Iris pigment epithelial cell (primary cell): ENCODE measurements around the gene SOD1.

ENCODE experiments used
- DNase-seq: peaks from one replicate; pipeline ENCODE4 v3.0.0-alpha.2; 2011; ENCODE audit warnings: low read depth

The SOD1 gene

DNA sequence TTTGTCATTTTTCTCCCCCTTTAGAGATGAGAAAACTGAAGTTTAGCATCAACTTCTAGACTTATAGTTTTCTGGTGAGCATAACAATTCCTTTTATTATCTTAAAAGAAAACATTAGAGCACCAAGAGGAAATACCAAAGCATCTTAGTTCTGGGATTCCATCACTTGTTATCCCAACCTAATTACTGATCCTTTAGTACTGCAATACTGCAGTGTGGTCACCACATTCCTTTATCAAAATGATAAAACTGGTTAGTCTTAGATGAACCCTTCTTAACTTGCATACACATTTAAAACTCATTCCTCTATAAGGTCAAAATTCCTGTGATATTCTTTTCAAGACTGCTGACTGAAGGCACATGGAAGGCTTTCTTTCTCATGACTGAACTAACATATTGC is 23.1 kb downstream of the SOD1 start:
- DNase-seq, result peak; percentile 54

DNA sequence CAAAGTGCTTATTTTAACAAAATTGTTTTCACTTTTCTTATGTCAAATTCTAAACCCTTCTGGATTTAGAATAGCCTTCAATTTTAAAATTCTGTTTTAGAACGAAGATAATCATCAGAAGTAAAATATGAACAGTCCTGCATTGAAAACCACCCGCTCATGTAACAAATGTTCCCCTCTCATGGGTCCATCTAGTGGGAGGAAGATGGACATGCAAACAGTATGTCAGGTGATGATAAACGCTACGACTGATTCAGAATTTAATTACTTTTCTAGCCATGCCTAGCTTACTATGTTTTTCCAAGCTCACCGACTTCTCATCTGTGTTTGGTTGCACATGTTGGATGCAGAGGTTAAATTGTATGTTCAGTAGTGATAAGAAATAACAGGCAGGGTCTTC is 23.5 kb downstream of the SOD1 start:
- DNase-seq, result no peak

DNA sequence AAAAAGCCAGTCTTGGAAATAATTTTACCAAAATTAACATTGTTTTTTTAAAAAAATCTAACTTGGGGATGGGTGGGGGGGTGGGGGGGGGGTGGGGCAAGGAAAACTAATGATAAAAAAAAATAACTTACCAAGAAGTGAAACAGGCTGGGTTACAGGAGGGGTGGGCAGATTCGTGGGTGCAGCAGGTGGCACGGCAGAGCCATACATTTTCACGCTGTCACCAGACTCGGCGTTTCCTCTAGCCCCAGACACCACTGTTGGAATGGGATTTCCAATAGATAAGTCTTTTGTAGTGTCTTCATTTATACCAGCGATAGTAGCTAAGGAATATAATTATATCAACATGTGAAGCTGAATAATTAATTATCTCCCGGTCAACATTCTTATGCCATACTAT is 25.4 kb downstream of the SOD1 start:
- DNase-seq, result no peak

DNA sequence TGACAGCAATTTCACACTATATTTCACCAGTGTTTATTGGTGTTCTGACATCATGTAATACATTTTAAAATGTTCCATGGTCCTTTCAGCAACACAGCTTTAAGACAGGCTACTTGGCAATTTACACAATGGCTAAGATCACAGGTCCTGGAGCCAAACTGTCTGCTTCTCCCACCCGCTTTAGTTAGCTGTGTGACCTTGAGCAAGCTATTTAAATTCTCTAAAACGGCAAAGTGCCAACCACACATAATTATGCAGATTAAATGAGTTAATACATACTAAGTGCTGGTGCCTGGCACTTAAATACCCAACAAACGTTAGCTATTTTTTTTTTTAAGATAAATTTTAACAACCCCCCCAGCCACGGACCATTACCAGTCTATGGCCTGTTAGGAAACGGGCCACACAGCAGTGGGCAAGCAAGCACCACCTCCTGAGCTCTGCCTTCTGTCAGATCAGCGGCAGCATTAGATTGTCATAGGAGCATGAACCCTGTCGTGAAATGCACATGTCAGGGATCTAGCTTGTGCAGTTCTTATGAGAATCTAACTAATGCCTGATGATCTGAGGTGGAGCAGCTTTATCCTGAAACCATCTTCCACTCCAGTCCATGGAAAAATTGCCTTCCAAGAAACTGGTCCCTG is 26.9 kb downstream of the SOD1 start:
- no peak for DNase-seq

DNA sequence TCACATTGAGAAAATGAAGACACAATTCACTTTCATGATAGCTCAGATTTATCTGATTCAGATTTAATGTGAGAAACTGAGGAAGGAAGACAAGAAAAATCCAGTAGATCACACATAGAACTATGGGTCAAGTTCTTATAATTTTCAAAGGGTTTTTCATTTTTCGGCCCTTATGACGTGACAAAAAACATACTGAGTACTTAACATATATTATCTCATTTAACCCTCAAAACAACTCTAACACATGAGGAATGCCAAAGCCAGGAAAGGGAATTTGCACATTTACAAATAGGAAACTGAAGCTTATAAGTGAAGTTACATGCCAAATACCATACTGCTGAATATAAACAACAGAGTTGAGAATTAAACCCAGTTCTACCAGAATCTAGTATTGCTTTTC is 27.6 kb downstream of the SOD1 start:
- peak; percentile 65 for DNase-seq

DNA sequence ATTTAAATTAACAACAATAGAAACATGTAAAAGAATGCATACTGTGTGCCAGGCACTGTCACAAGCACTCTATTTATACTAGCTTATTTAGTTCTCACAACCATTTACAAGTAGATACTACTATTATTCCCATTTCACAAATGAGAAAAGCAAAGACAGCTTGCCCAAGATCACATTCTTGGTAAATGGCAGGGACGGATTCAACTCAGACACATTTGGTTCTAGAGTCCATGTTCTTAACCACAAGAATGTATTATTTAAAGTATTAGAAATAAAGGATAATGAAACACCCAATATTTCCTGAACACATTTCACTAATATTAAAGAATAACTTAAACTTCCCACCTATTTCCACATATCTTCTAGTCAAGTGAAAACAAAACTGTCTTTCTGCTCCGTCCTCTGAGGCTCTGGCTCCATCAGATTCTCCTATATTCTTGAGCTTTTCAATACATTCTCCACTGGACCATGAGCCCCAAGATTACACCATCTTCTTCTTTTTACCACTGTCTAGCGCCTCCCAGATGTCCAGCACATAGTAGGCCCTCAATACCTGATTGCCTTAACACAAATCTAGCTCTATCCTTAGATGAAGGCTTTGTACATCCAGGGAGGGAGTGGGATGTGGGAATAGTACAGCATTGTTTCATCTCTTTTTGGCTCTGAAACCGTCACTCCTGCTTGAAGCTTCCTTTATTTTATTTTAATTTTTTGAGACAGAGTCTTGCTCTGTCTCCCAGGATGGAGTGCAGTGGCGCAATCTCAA is 29.3 kb downstream of the SOD1 start:
- peak; percentile 75 for DNase-seq

DNA sequence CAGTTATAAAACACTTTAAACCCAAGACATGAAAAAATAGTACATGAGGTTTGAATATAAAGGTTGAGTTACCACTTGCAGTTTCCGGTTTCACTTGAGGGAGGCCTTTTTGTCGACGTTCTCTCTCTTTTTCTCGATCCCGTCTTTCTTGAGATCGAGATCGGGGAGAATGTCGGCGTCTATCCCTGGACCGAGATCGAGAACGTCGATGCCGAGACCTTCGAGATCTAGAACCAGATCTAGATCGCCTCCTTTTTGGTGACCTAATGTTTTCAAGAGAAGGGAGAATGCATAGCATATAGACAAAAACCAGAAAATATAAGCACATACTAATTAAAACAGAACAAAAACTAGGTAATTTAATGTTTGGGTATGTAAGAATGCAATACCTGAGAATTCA is 33.7 kb downstream of the SOD1 start:
- DNase-seq, result no peak

DNA sequence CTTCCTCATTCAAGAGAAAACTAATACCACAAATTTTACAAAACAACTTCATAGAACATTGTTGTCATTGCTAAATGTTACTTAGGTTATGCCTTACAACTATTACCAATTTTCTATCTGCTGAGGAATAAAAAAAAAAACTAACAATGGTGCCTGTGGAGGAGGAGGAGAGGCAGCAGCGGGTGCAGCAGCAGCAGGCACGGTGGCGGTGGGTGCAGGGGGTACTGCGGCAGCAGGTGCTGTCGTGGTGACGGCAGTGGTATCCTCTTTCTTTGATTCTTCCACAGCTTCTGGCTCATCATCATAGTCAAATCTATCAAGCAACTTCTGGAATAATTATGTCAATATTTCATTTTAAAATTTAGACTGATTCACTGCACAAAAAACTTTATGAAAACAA is 36.9 kb downstream of the SOD1 start:
- DNase-seq, result no peak

DNA sequence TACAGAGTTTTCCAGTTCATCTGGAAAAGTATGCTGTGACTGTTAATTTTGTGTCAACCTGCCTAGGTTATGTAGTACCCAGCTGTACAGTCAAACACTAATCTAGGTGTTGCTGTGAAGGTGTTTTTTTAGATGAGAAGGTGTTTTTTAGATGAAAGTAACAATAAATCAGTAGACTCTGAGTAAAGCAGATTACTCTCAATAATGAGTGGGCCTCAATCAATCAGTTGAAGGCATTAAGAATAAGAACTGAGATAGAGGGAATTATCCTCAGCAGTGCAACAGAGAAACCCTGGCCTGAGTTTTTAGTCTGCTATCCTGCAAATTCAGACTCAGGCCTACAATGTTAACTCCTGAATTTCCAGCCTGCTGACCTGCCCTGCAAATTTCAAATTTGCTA is 39.0 kb downstream of the SOD1 start:
- DNase-seq, result no peak

DNA sequence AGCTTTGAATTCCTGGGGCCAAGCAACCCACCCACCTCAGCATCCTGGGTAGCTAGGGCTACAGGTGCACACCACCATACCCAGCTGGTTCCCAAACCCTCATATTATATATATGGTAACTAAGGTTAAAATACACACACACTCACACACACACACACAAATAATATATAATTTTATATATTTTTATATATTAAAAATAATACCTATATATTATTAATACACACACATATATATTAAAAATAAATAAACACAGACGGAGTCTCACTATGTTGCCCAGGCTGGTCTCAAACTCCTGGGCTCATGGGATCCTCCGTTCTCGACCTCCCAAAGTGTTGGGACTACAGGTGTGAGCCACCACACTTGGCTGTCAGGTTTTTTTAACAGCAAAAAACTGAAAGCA is 40.5 kb downstream of the SOD1 start:
- no peak for DNase-seq

DNA sequence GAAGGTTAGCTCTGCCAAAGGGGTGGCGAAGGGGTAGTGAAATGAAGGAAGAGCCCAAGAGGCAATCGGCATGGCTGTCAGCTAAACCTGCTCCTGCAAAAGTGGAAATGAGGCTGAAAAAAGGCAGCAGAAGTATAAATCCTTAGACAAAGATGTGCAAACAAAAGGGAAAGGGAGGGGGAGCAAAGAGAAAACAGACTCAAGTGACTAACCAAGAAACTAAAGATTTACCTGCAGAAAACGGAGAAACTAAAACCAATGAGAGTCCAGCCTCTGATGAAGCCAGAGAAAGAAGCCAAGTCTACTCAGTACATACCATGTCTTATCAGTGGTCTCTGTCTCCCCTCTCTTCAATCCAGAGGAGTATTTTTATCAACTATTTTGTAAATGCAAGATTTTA is 47.1 kb downstream of the SOD1 start:
- DNase-seq, result no peak

DNA sequence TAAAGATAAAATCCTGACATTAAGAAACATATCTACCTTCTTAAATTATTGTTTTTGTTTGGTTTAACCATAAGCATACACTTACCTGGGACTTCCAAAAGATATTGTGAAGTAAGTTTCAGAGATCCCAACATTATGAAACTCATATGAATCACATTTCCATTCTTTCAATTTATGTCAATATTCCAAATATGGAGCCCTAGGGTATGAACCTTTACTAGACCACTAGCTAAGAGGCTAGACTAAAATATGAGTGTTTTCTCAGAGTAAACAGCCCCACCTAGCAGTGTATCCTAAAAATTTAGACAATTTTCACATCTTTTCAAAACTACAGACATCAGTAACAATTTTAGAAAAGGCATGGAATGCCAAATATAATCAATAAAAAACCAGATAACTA is 48.0 kb downstream of the SOD1 start:
- DNase-seq, result no peak

DNA sequence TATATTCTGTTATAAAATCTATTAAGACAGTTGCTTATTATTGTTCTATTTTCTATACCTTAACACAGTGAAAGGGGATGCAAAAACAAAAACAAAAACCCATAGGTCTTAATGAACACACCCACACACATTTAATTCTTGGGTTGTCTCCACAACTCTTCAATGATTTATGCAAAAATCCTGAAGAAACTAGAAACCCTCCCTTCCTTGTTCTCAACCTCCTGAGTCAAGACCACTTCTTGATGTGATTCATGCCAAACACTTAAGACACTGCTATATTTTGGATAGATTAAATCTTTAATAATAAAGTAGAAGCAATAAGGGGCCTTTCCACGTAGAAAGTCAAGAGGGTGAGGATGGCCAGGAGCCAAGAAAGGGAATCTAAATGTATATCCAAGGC is 49.0 kb downstream of the SOD1 start:
- DNase-seq, result peak; percentile 16

DNA sequence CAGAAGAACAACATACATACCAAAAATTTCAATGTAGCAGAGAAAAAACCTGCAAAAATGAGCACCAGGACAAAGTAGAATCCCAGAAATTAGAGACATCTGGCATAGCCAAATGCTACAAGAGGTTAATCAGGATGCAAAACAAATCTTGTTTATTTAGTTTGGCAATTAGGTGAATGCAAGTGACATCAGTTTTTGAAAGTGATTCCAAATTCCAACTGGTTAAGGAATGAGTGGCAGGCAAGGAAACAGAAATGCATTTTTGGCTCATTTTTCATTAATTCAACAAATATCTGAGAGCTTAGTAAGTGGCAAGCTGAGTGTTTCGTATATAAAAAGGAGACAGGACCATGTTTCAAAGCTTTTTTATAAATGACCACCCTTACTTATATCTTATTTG is 51.1 kb downstream of the SOD1 start:
- peak; percentile 77 for DNase-seq

DNA sequence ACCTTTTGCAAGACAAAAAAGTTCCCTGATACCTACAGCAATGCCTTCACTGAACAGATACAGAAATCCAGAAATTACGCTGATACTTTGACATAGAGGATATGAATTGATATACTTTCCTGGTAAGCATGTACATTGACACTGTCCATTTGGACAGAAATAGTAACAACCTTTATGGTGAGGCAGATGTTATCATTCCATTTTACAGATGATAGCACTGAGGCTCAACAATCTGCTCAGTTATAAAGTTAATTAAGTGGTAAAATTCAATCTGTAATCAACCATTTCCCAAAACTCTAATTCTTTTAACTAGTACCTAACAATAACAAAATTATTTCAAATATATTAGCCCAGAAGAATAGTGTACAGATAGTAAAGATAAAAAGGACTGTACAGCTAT is 51.8 kb downstream of the SOD1 start:
- DNase-seq, result no peak

DNA sequence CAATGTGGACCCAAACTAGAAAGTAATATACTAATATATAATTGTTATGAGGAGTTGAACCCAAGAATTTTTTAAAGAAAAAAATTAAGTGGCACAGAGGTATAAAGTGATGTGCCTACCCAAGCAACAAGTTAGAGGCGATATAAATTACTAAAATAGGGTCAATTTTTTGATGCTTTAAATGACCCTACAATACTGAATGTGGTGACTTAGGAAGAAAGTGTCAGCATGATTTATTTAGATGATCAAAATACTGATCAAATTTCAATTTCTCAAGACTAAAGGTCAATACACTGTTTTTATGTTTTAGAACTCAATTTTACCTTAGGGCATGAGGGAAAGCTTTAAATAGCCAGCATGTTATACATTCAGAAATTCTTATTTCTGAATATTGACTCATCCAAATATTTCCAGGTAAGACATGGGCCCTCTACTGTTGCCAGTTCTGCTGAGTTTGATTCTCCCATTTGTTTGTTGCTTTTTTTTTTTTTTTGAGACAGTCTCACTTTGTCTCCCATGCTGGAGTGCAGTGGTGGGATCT is 52.3 kb downstream of the SOD1 start:
- DNase-seq, result no peak

DNA sequence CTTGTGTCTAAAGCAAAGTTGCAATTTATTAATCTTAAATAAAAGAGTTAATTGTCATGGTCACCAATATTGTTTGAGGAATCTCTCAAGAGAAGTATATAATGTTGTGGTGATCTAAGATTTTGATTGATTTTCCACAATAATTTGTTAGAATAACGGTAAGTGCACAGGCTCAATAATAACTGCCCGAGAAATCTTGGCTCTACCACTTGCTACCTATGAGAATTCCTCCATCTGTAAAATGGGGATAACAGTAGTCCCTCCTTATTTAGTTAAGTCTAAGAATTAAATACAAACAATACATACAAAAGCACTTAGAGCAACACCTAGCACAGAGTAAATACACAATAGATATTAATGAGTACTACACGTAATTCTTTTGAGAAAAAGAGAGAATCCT is 53.6 kb downstream of the SOD1 start:
- no peak for DNase-seq

DNA sequence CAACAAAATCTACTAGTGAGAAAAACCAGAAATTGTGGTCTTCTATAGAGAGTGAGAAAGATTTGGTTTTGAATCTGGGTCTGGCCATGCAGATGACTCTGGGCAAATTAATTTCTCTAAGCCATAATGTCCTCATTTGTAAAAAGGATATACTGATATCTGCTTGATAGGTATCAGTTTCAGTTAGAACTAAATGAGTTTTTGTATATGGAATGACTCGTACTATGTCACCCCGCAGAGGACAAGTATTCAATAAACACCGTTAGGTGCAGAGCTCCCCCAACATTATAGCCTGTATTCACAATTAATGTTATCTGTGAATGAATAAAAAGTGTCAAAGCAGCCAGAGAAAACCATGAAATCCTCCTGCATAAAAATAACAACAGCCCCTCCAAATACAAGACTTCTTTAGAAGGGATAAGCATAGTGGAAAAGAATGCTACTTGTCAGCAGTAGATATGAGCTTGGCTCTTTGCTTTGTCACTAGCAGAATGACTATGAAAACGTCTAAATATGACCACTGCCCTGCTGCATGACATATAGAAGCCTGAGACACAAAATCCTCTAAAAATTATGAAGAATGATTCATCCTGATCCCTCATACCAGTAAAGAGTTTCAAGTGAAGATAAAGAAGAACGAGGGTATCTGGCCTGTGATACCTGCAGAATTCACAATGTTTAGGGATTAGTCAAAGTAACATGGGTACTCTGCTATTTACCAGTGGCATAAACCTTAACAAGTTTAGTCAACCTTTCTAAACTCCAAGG is 54.7 kb downstream of the SOD1 start:
- peak; percentile 42 for DNase-seq

DNA sequence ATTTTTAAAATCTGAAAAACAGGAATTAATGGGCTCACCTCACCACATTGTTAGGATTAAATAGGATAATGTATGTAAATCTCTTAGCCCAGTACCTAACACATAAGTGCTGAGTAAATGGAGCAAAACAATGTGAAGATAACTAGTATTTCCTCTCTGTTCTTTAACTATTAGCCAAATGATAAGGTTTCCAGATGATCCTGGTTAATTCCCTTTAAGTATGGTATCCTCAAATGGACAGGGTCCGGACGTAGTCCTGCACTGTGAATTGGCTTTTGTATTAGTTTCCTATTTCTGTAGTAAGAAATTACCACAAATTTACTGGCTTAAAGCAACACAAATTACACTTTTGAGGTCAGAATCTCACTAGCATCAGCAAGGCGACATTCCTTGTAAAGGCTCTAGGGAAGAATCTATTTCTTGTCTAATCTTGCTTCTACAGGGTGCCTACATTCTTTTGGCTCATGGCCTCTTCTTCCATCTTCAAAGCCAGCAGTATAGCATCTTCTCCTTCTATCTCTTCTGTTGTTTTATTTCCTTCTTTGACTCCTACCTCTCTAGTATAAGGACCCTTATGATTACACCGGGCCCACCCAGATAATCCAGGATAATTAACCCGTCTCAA is 55.4 kb downstream of the SOD1 start:
- DNase-seq, result no peak

DNA sequence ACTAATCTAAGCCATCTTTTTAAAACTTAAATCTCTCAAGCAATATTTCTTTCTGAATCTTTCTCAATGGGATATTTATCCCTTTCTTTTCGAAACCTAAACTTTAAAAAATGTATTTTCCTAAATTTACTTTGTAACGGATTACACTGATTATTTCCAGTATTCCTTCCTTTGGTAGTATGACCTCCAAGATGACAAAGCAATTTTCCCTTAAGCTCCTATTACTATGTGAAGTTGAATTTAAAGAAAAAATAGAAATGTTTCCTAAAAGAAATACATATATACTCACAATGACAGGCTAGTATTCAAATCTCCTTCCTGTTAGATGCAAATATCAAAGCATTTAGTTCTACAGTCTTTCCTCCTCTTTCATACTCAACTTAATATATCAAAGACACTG is 56.6 kb downstream of the SOD1 start:
- no peak for DNase-seq
